GM19351 (cell line): Measurements from ENCODE around the gene CPNE5.

ENCODE experiments used
- ATAC-seq: cut with Tn5 transposase; IDR thresholded peaks from one replicate; pipeline ENCODE4 v1.9.1; 2021; ENCODE audit warnings: mild to moderate bottlenecking, moderate library complexity; ENCODE audit not compliant: unreplicated experiment

The CPNE5 gene

GRCh38 chr6:36858407-36858981 lies 19.2 kb upstream of the CPNE5 start:
- no peak for ATAC-seq

GRCh38 chr6:36857325-36857724 lies 18.1 kb upstream of the CPNE5 start:
- no peak for ATAC-seq

- ATAC-seq = no peak
Measured at GRCh38 chr6:36856277-36856676, 17.0 kb upstream of the CPNE5 start.

GRCh38 chr6:36855750-36856149 lies 16.5 kb upstream of the CPNE5 start:
- ATAC-seq = no peak

GRCh38 chr6:36853325-36853724 lies 14.1 kb upstream of the CPNE5 start:
- ATAC-seq = no peak

GRCh38 chr6:36852481-36853147 lies 13.4 kb upstream of the CPNE5 start:
- no peak for ATAC-seq

GRCh38 chr6:36851626-36852025 lies 12.4 kb upstream of the CPNE5 start:
- no peak for ATAC-seq

- no peak for ATAC-seq
Measured at GRCh38 chr6:36851149-36851614, 11.9 kb upstream of the CPNE5 start.

GRCh38 chr6:36850021-36850420 lies 10.8 kb upstream of the CPNE5 start:
- no peak for ATAC-seq

- no peak for ATAC-seq
Measured at GRCh38 chr6:36848658-36849441, 9.6 kb upstream of the CPNE5 start.

- ATAC-seq = no peak
Measured at GRCh38 chr6:36847991-36848390, 8.7 kb upstream of the CPNE5 start.

- no peak for ATAC-seq
Measured at GRCh38 chr6:36847152-36847551, 7.9 kb upstream of the CPNE5 start.

- ATAC-seq = no peak
Measured at GRCh38 chr6:36845233-36845632, 6.0 kb upstream of the CPNE5 start.

- no peak for ATAC-seq
Measured at GRCh38 chr6:36844232-36845170, 5.3 kb upstream of the CPNE5 start.

- no peak for ATAC-seq
Measured at GRCh38 chr6:36843170-36843569, 3.9 kb upstream of the CPNE5 start.

- no peak for ATAC-seq
Measured at GRCh38 chr6:36841756-36842155, 2.5 kb upstream of the CPNE5 start.

GRCh38 chr6:36840432-36841403 lies 1.5 kb upstream of the CPNE5 start:
- no peak for ATAC-seq

- no peak for ATAC-seq
Measured at GRCh38 chr6:36839749-36840431, 646 bp upstream of the CPNE5 start.

- no peak for ATAC-seq
Measured at GRCh38 chr6:36837686-36838085, 1.6 kb downstream of the CPNE5 start.
